Spleen (tissue), 11 donors: ENCODE data around the gene DCAF8. TPM values are rescaled to one million over a fixed set of nuclear protein-coding genes. Genes with fewer than 3 reads are reported as not detected.

Experiments used
- DNase-seq: peaks from one replicate; pipeline ENCODE4 v3.0.0-alpha.2; 2020
- H3K27ac ChIP-seq, 8 donors: fragments of 200-600 bp; sonication (generic) in 7 of 8; 1 replicate in 4 of 8; 2 replicates in 4 of 8; pipeline versions ENCODE4 v1.5.0 to v1.8.0; 2016 to 2021; ENCODE audit warnings: inconsistent platforms in 4 of 8, mild to moderate bottlenecking in 4 of 8, moderate library complexity in 1 of 8
- H3K27me3 ChIP-seq, 7 donors: fragments of 200-600 bp; sonication (generic) in 6 of 7; replicated peaks in 1 of 7; 1 replicate in 4 of 7; 2 replicates in 3 of 7; pipeline versions ENCODE4 v1.5.0 to v1.8.0; 2016 to 2021; ENCODE audit warnings: inconsistent platforms in 3 of 7, mild to moderate bottlenecking in 1 of 7
- H3K36me3 ChIP-seq, 6 donors: fragments of 200-600 bp; sonication (generic) in 5 of 6; 1 replicate in 4 of 6; 2 replicates in 2 of 6; pipeline versions ENCODE4 v1.5.0 to v1.8.0; 2016 to 2021; ENCODE audit warnings: inconsistent platforms in 2 of 6
- H3K4me1 ChIP-seq, 6 donors: fragments of 200-600 bp; sonication (generic) in 5 of 6; 1 replicate in 3 of 6; 2 replicates in 3 of 6; pipeline versions ENCODE4 v1.5.0 to v1.8.0; 2016 to 2021; ENCODE audit warnings: inconsistent platforms in 3 of 6
- H3K4me3 ChIP-seq, 8 donors: fragments of 200-600 bp; sonication (generic) in 7 of 8; 1 replicate in 4 of 8; 2 replicates in 4 of 8; pipeline versions ENCODE4 v1.5.0 to v1.8.0; 2016 to 2021; ENCODE audit warnings: inconsistent platforms in 4 of 8, mild to moderate bottlenecking in 4 of 8, moderate library complexity in 2 of 8
- H3K9me3 ChIP-seq, 8 donors: fragments of 200-600 bp; sonication (generic) in 7 of 8; 1 replicate in 4 of 8; 2 replicates in 4 of 8; pipeline versions ENCODE4 v1.5.0 to v1.8.0; 2016 to 2021; ENCODE audit warnings: inconsistent platforms in 4 of 8
- POLR2A ChIP-seq, 3 donors: fragments of 450-650 bp; IDR thresholded peaks; one replicate each; pipeline ENCODE4 v1.5.1; 2017; ENCODE audit warnings: antibody characterized with exemption in 3 of 3, mild to moderate bottlenecking in 1 of 3
- POLR2AphosphoS5 ChIP-seq, 3 donors: sonication (generic); formaldehyde crosslinking; IDR thresholded peaks; one replicate each; pipeline ENCODE4 v1.5.1; 2017; ENCODE audit warnings: antibody characterized with exemption in 3 of 3
- WGBS, 5 donors: extraction: QIAGEN DNeasy Blood & Tissue Kit in 3 of 5; methylation state at CpG; one replicate each; pipeline versions ENCODE4 v1.1.5 to v1.1.7; 2013 to 2018; 5-methylcytosine and 5-hydroxymethylcytosine counted together
- intact Hi-C: fragments of 100-400 bp; cut with DNase I; formaldehyde crosslinking; loops from one replicate; pipeline ENCODE4 v1.15.0; 2023; ENCODE audit warnings: low total_unique reads
- polyA plus RNA-seq, 3 donors: library from polyadenylated mRNA; stranded (reverse); fragments of 200-250 nt; gene quantifications; one replicate each; pipeline ENCODE4 v1.2.1, GENCODE V29; 2013
- total RNA-seq, 7 donors: library from RNA; depleted of rRNA in 3 of 7; stranded (reverse); fragments of >200 nt in 3 of 7; fragmentation: NEBNext Ultra II Directional in 4 of 7; extraction: Animal tissue kit (Norgen Biotek cat#: 25700) in 4 of 7; gene quantifications; one replicate each; pipeline versions ENCODE4 v1.1.0 to v1.2.1, GENCODE V29; 2016 to 2021
- TF ChIP-seq, protein P1 (sequence below), 11 experiments: fragments of 200-600 bp in 7 of 11; fragments of 450-650 bp in 4 of 11; sonication (generic) in 4 of 11; IDR thresholded peaks in 8 of 11; conservative IDR thresholded peaks in 3 of 11; 1 replicate in 7 of 11; 2 replicates in 4 of 11; pipeline versions ENCODE4 v1.4.0 to v1.8.0; 2016 to 2021; ENCODE audit warnings: antibody characterized with exemption in 11 of 11, inconsistent platforms in 4 of 11, mild to moderate bottlenecking in 1 of 11
- donor health status: healthy with polysubstance abuse.
- donor health status: DM: no; HTN: no; CAD: no; lungs with moderate emphysema.
- donor health status: DM: no; HTN: no; CAD: no.
- donor health status: Bipolar disorder and iron deficiency.
- donor health status: healthy.
- donor health status: DM: no; HTN: no; CAD: no.
- donor health status: DM: yes; HTN: yes; CAD: no.

DCAF8 gene
- total and polyA plus RNA-seq, 10 donors, result 59.4 to 210 (median 148) TPM

DNA sequence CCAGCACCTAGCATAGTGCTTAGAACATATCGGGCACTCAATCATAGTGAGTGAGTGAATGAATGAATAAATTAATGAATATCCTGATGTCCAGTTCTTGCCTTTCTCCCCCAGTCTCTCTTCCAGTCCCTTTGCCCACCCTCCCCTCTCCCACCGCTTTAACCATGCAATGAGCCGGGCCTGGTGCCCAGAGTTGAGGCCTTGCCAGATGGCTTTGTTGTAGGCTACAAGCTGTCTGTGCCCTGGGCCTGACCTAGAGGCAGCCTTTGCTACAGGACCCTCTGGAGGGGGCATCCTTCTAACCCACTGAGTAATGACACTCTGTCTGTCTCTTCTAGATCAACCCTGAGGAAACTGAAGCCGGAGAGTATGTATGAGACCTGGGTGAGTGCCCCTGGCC lies 65.1 kb downstream of the DCAF8 start:
- intact Hi-C loops, result no loop called here
- 95 to 98% (median 97%) methylated on average over 4 of the region's 4 CpGs for WGBS, 5 donors
- Histone ChIP-seq H3K4me3 (no peak overlapping the region), H3K27ac (no peak overlapping the region), H3K9me3 (no peaks in the 10 kb centered on the region), H3K27me3 (no peaks in the 10 kb centered on the region), H3K4me1 (peaks cover 0 to 12% (median 9%) of the 10 kb centered on the region in 6 donors), H3K36me3 (no peaks in the 10 kb centered on the region)
- DNase-seq, result no peak
- TF ChIP-seq POLR2A (IDR thresholded peaks at IDR 0.05), result no peak
- TF ChIP-seq POLR2AphosphoS5 (IDR thresholded peaks at IDR 0.05), result no peak
- TF ChIP-seq, protein P1, sequence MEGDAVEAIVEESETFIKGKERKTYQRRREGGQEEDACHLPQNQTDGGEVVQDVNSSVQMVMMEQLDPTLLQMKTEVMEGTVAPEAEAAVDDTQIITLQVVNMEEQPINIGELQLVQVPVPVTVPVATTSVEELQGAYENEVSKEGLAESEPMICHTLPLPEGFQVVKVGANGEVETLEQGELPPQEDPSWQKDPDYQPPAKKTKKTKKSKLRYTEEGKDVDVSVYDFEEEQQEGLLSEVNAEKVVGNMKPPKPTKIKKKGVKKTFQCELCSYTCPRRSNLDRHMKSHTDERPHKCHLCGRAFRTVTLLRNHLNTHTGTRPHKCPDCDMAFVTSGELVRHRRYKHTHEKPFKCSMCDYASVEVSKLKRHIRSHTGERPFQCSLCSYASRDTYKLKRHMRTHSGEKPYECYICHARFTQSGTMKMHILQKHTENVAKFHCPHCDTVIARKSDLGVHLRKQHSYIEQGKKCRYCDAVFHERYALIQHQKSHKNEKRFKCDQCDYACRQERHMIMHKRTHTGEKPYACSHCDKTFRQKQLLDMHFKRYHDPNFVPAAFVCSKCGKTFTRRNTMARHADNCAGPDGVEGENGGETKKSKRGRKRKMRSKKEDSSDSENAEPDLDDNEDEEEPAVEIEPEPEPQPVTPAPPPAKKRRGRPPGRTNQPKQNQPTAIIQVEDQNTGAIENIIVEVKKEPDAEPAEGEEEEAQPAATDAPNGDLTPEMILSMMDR (IDR thresholded peaks at IDR 0.05 in 8 of 11, conservative IDR thresholded peaks at IDR 0.05 in 3 of 11), result no peak

DNA sequence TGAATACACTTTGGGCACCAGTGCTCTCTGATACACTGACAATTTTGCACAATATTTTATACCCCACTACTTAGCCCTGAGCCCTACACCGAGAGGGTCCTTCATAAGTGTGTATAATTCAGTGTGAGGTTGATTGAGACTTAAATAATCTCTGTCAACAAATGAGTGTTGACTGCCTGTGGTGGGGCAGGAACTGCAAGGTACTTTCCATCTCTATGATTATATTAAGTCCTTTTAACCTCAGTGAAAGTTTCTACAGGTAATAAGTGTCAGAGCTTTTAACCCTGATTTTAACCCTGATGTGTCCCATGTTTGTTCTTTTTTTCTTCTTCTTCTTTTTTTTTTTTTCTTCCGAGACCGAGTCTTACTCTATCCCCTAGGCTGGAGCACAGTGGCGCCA lies 66.2 kb downstream of the DCAF8 start:
- DNase-seq, result no peak
- H3K4me3 ChIP-seq, result no peak overlapping the region
- intact Hi-C loops, result no loop called here
- TF ChIP-seq POLR2AphosphoS5 (IDR thresholded peaks at IDR 0.05), result no peak
- TF ChIP-seq, protein P1 (IDR thresholded peaks at IDR 0.05 in 8 of 11, conservative IDR thresholded peaks at IDR 0.05 in 3 of 11), result no peak
- no peak for TF ChIP-seq POLR2A (IDR thresholded peaks at IDR 0.05)
- no peaks in the 10 kb centered on the region for H3K36me3 ChIP-seq
- no peak overlapping the region for H3K27ac ChIP-seq
- H3K27me3 ChIP-seq, result no peaks in the 10 kb centered on the region
- no peaks in the 10 kb centered on the region for H3K9me3 ChIP-seq
- H3K4me1 ChIP-seq, result peaks cover 0 to 12% (median 9%) of the 10 kb centered on the region in 6 donors
- WGBS, 5 donors, result 81 to 92% (median 85%) methylated on average over 4 of the region's 4 CpGs

DNA sequence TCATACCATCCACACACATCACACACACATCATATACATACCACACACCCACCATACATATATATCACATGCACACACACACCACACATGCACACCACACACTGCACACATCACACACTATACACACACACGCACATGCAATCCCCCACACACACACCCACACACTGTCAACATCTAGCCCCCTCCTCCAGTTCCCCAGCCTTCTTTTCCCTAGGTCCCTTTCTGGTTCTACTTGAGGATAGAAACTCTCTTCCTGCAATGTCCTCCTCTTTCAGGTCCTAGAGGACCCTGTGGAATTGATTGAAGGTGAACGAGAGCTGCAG lies 67.7 kb downstream of the DCAF8 start:
- DNase-seq, result no peak
- Histone ChIP-seq H3K4me3 (no peak overlapping the region), H3K4me1 (peaks cover 0 to 17% (median 12%) of the 10 kb centered on the region in 6 donors), H3K27me3 (no peaks in the 10 kb centered on the region), H3K9me3 (no peaks in the 10 kb centered on the region), H3K36me3 (no peaks in the 10 kb centered on the region), H3K27ac (no peak overlapping the region)
- intact Hi-C loops, result loop anchor here (5.0 kb wide), 2 partner anchors 98 to 183 kb away; no protein-coding TSS in a partner anchor
- 74 to 93% (median 84%) methylated on average over 2 of the region's 2 CpGs for WGBS, 5 donors
- TF ChIP-seq POLR2AphosphoS5 (IDR thresholded peaks at IDR 0.05), result no peak
- TF ChIP-seq, protein P1 (IDR thresholded peaks at IDR 0.05 in 8 of 11, conservative IDR thresholded peaks at IDR 0.05 in 3 of 11), result no peak
- TF ChIP-seq POLR2A (IDR thresholded peaks at IDR 0.05), result no peak

DNA sequence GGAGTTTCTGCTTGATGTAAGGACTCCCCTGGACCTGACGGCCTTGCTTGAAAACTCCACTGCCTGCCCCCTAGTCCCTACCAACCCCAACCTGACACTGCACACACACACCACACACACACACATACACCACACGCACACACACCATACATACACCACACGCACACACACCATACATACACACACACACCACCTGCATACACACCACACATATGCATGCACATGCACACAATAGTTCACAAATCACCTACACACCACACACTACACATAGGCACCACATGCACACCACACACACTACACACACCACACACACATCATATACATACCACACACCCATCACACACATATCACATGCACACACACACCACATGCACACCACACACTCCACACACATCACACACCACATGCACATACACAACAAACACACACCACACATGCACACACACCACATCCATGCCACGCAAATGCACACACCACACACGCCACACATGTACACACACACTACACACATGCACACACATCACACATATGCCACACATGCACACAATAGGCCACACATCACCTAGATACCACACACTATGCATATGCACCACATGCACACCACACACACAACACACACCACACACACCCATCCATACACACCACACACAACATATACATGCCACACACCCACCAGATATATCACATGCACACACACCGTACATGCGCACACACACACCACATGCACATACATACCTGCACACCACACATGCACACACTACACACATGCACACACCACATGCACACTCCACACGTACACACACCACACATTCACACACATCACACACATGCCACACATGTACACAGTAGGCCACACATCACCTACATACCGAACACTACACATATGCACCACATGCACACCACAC lies 68.3 kb downstream of the DCAF8 start:
- Histone ChIP-seq H3K9me3 (no peaks in the 10 kb centered on the region), H3K36me3 (no peaks in the 10 kb centered on the region), H3K4me1 (peaks cover 0 to 21% (median 12%) of the 10 kb centered on the region in 6 donors), H3K27me3 (no peaks in the 10 kb centered on the region), H3K27ac (no peak overlapping the region), H3K4me3 (no peak overlapping the region)
- 83 to 95% (median 88%) methylated on average over 9 of the region's 9 CpGs for WGBS, 5 donors
- intact Hi-C loops, result loop anchor here (5.0 kb wide), 2 partner anchors 98 to 183 kb away; no protein-coding TSS in a partner anchor
- no peak for DNase-seq
- TF ChIP-seq POLR2AphosphoS5 (IDR thresholded peaks at IDR 0.05) (no peak), POLR2A (IDR thresholded peaks at IDR 0.05) (no peak)
- TF ChIP-seq, protein P1 (IDR thresholded peaks at IDR 0.05 in 8 of 11, conservative IDR thresholded peaks at IDR 0.05 in 3 of 11), result no peak
